Esophagus squamous epithelium (tissue), 4 donors: ENCODE measurements around the gene ADTRP.

ENCODE experiments used
- CTCF ChIP-seq, 6 experiments: fragments of 450-650 bp in 4 of 6; fragments of 200-600 bp in 2 of 6; sonication (generic) in 2 of 6; IDR thresholded peaks; one replicate each; pipeline ENCODE4 v1.5.1; 2016 to 2019; ENCODE audit warnings: antibody characterized with exemption in 6 of 6, mild to moderate bottlenecking in 4 of 6, moderate library complexity in 4 of 6
- POLR2A ChIP-seq, 4 donors: fragments of 450-650 bp; IDR thresholded peaks; one replicate each; pipeline ENCODE4 v1.6.1; 2017; ENCODE audit warnings: antibody characterized with exemption in 4 of 4, mild to moderate bottlenecking in 4 of 4, moderate library complexity in 3 of 4

- TF ChIP-seq CTCF (IDR thresholded peaks at IDR 0.05) (no peak), POLR2A (IDR thresholded peaks at IDR 0.05) (no peak)
Measured at GRCh38 chr6:11810039-11810541, 31.5 kb upstream of the ADTRP start.
